ENCODE data around the gene FIBCD1.

Gene FIBCD1

DNA sequence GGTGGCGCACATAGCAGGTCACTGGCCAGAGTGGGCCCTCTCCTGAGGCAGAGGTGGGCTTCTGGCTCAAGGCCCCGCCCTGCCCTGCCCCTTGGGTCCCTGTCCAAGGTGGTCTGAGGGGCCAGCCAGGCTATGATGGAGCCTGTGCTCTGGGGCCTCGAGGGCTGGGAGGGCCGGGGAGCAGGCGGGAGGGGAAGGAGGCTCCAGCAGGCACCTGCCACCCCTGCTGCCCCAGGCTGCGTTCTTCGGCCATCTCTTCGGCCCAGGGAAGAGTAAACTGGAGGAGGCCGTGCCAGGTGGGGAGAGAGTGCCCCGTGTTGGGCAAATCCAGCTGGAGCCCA is 14.6 kb downstream of the FIBCD1 start:
- no peak overlapping the region for H3K4me3 ChIP-seq (ENCODE audit: low read depth, low read length, poor library complexity, severe bottlenecking)
- no peaks in the 10 kb centered on the region for H3K9me2 ChIP-seq (ENCODE audit: low read depth, low read length)
- H3K27me3 ChIP-seq (ENCODE audit: insufficient read depth, low read length): peaks cover 7% of the 10 kb centered on the region; the same call in 1 of the 2 replicates
- no peaks in the 10 kb centered on the region for H4K20me1 ChIP-seq (ENCODE audit: insufficient read depth, low read length)
- no peaks in the 10 kb centered on the region for H3K4me1 ChIP-seq (ENCODE audit: insufficient read depth, low read length, severe bottlenecking)
- TF ChIP-seq, protein P1, sequence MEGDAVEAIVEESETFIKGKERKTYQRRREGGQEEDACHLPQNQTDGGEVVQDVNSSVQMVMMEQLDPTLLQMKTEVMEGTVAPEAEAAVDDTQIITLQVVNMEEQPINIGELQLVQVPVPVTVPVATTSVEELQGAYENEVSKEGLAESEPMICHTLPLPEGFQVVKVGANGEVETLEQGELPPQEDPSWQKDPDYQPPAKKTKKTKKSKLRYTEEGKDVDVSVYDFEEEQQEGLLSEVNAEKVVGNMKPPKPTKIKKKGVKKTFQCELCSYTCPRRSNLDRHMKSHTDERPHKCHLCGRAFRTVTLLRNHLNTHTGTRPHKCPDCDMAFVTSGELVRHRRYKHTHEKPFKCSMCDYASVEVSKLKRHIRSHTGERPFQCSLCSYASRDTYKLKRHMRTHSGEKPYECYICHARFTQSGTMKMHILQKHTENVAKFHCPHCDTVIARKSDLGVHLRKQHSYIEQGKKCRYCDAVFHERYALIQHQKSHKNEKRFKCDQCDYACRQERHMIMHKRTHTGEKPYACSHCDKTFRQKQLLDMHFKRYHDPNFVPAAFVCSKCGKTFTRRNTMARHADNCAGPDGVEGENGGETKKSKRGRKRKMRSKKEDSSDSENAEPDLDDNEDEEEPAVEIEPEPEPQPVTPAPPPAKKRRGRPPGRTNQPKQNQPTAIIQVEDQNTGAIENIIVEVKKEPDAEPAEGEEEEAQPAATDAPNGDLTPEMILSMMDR (IDR thresholded peaks at IDR 0.05; ENCODE audit: low read length): no peak
- no peak for TF ChIP-seq EZH2 (IDR thresholded peaks at IDR 0.05; ENCODE audit: borderline replicate concordance, low read length)
- no peak overlapping the region for H3K4me2 ChIP-seq (ENCODE audit: low read length)
- no peaks in the 10 kb centered on the region for H3K9me3 ChIP-seq (ENCODE audit: low read length)
- no peaks in the 10 kb centered on the region for H3F3A ChIP-seq (ENCODE audit: insufficient read depth, low read length)
- no peaks in the 10 kb centered on the region for H3K36me3 ChIP-seq (ENCODE audit: insufficient read depth, low read length)
- no peak overlapping the region for H2AFZ ChIP-seq (ENCODE audit: low read length)
- H3K79me2 ChIP-seq (ENCODE audit: insufficient read depth, low read length): no peaks in the 10 kb centered on the region
- H3K27ac ChIP-seq (ENCODE audit: low read depth, low read length, poor library complexity, severe bottlenecking): no peak overlapping the region
- no peak overlapping the region for H3K9ac ChIP-seq (ENCODE audit: low read length)

DNA sequence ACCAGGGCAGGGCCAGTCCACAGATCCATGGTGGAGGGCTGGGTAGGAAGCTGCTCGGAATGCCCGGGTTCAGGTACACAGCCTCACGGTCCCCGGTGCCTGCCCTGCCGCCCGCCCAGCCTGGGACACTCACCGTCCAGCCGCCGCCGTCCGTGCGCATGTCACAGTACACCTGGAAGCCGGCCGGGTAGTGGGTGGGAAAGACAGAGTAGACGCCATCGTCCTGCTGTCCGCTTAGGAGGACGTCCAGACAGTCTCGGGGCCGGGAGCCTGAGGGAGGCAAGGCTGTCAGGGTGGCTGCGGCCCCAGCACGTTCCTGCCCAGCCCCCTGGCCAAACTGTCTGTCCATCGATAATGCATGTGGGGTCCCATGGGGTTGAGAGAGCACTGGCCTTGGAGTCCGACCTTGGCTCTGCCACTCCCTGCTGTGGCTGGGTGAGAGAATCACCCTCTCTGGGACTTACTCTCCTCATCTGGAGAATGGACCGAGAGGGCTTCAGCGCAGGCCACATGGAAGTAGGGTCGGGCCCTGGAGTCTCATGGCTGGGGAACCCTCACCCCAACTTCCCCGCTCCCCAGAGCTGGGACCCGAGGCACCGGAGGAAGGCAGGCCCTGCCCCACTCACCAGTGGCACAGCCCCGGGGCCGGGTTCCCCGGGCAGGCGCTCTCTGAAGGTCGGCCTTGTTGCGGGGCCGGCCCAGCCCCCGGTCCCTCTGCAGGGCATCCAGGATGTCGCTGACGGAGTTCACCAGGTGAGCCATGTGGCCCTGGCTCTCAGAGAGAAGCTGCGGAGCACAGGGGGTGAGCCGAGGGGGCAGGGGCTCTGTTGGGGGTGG is 15.2 kb downstream of the FIBCD1 start:
- no peak for TF ChIP-seq EZH2 (IDR thresholded peaks at IDR 0.05; ENCODE audit: borderline replicate concordance, low read length)
- TF ChIP-seq, protein P1 (IDR thresholded peaks at IDR 0.05; ENCODE audit: low read length): no peak
- Histone ChIP-seq H4K20me1 (ENCODE audit: insufficient read depth, low read length) (no peaks in the 10 kb centered on the region), H3F3A (ENCODE audit: insufficient read depth, low read length) (no peaks in the 10 kb centered on the region), H2AFZ (ENCODE audit: low read length) (no peak overlapping the region), H3K4me3 (ENCODE audit: low read depth, low read length, poor library complexity, severe bottlenecking) (no peak overlapping the region), H3K36me3 (ENCODE audit: insufficient read depth, low read length) (no peaks in the 10 kb centered on the region), H3K4me2 (ENCODE audit: low read length) (no peak overlapping the region), H3K79me2 (ENCODE audit: insufficient read depth, low read length) (no peaks in the 10 kb centered on the region), H3K27ac (ENCODE audit: low read depth, low read length, poor library complexity, severe bottlenecking) (no peak overlapping the region), H3K9me3 (ENCODE audit: low read length) (no peaks in the 10 kb centered on the region), H3K4me1 (ENCODE audit: insufficient read depth, low read length, severe bottlenecking) (no peaks in the 10 kb centered on the region), H3K9me2 (ENCODE audit: low read depth, low read length) (no peaks in the 10 kb centered on the region), H3K9ac (ENCODE audit: low read length) (no peak overlapping the region), H3K27me3 (ENCODE audit: insufficient read depth, low read length) (peaks cover 7% of the 10 kb centered on the region; the same call in 1 of the 2 replicates)

DNA sequence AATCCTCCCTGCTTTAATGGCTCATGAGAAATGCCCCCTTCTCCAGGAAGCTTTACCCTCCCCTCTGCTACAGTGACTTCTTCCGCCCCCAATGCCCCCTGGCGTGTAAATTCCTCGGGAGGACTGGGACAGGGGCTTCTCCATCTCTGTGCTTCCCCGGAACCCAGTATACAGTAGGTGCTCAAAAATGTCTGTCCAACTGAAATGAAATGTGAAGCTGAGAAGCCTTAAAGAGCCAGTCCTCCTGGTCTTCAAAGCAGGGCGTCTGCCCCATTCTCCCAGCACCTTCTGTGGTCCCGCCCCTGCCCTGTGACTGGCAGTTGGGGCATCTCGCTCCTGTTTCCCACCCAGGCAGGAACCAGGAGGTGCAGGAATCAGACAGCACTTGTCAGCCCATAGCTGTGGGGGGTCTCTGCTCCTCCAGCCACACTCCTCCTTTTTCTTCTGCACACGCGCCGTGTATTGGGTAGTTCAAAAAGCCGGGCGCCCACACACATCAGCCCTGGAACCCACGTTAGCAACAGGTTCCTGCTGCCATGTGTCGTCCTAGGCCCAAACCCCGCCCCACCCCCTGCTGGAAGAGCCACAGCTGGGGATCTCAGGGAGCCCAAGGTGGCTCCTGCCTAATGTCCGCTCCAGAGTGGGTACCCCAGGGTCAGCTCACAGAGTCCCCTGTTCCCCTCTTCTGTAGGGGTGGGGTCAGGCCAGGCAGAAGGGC is 16.0 kb downstream of the FIBCD1 start:
- no peaks in the 10 kb centered on the region for H3K4me1 ChIP-seq (ENCODE audit: insufficient read depth, low read length, severe bottlenecking)
- TF ChIP-seq EZH2 (IDR thresholded peaks at IDR 0.05; ENCODE audit: borderline replicate concordance, low read length): no peak
- TF ChIP-seq, protein P1 (IDR thresholded peaks at IDR 0.05; ENCODE audit: low read length): no peak
- H3K4me2 ChIP-seq (ENCODE audit: low read length): no peak overlapping the region
- no peaks in the 10 kb centered on the region for H3K9me2 ChIP-seq (ENCODE audit: low read depth, low read length)
- H3K36me3 ChIP-seq (ENCODE audit: insufficient read depth, low read length): no peaks in the 10 kb centered on the region
- no peak overlapping the region for H3K9ac ChIP-seq (ENCODE audit: low read length)
- H3K79me2 ChIP-seq (ENCODE audit: insufficient read depth, low read length): no peaks in the 10 kb centered on the region
- peaks cover 3% of the 10 kb centered on the region; the same call in 1 of the 2 replicates for H3K27me3 ChIP-seq (ENCODE audit: insufficient read depth, low read length)
- H3K4me3 ChIP-seq (ENCODE audit: low read depth, low read length, poor library complexity, severe bottlenecking): no peak overlapping the region
- H3K27ac ChIP-seq (ENCODE audit: low read depth, low read length, poor library complexity, severe bottlenecking): no peak overlapping the region
- no peaks in the 10 kb centered on the region for H3F3A ChIP-seq (ENCODE audit: insufficient read depth, low read length)
- H3K9me3 ChIP-seq (ENCODE audit: low read length): no peaks in the 10 kb centered on the region
- H4K20me1 ChIP-seq (ENCODE audit: insufficient read depth, low read length): no peaks in the 10 kb centered on the region
- H2AFZ ChIP-seq (ENCODE audit: low read length): no peak overlapping the region
